Measurements from ENCODE around the gene COX6A2.

COX6A2 gene

GRCh38 chr16:31400191-31400590 lies 28.0 kb downstream of the COX6A2 start:
- no peaks in the 10 kb centered on the region for H3K27me3 ChIP-seq (ENCODE audit: low read length)
- TF ChIP-seq EZH2phosphoT487 (conservative IDR thresholded peaks at IDR 0.05; ENCODE audit: low read length) (no peak), CTCF (IDR thresholded peaks at IDR 0.05; ENCODE audit: insufficient read depth, low read length, poor library complexity, severe bottlenecking) (no peak)
- no peaks in the 10 kb centered on the region for H3K9me2 ChIP-seq (replicated peaks; ENCODE audit: insufficient read depth, low read length)
- H4K20me1 ChIP-seq (ENCODE audit: low read depth, low read length) = no peaks in the 10 kb centered on the region
- no peak overlapping the region for H3K4me2 ChIP-seq (ENCODE audit: low read depth, low read length, poor library complexity, severe bottlenecking)
- no peaks in the 10 kb centered on the region for H3F3A ChIP-seq (ENCODE audit: insufficient read depth)
- no peak overlapping the region for H3K4me3 ChIP-seq (ENCODE audit: insufficient read depth, low read length, poor library complexity, severe bottlenecking)
- no peak overlapping the region for H3K9ac ChIP-seq (ENCODE audit: low read length)
- no peaks in the 10 kb centered on the region for H3K9me3 ChIP-seq (ENCODE audit: insufficient read depth, low read length)
- H3K79me2 ChIP-seq (ENCODE audit: insufficient read depth, low read length) = no peaks in the 10 kb centered on the region
- H3K27ac ChIP-seq (ENCODE audit: low read depth, low read length) = no peak overlapping the region
- H2AFZ ChIP-seq (ENCODE audit: low read depth, low read length, severe bottlenecking) = no peak overlapping the region
- H3K36me3 ChIP-seq (ENCODE audit: low read length) = no peaks in the 10 kb centered on the region

- Histone ChIP-seq H3K9me2 (replicated peaks; ENCODE audit: insufficient read depth, low read length) (no peaks in the 10 kb centered on the region), H3F3A (ENCODE audit: insufficient read depth) (no peaks in the 10 kb centered on the region), H3K4me2 (ENCODE audit: low read depth, low read length, poor library complexity, severe bottlenecking) (no peak overlapping the region), H3K9ac (ENCODE audit: low read length) (no peak overlapping the region), H3K4me3 (ENCODE audit: insufficient read depth, low read length, poor library complexity, severe bottlenecking) (no peak overlapping the region), H3K27ac (ENCODE audit: low read depth, low read length) (no peak overlapping the region), H3K79me2 (ENCODE audit: insufficient read depth, low read length) (no peaks in the 10 kb centered on the region), H3K36me3 (ENCODE audit: low read length) (no peaks in the 10 kb centered on the region), H3K9me3 (ENCODE audit: insufficient read depth, low read length) (no peaks in the 10 kb centered on the region), H4K20me1 (ENCODE audit: low read depth, low read length) (no peaks in the 10 kb centered on the region), H2AFZ (ENCODE audit: low read depth, low read length, severe bottlenecking) (no peak overlapping the region), H3K27me3 (ENCODE audit: low read length) (no peaks in the 10 kb centered on the region)
- TF ChIP-seq EZH2phosphoT487 (conservative IDR thresholded peaks at IDR 0.05; ENCODE audit: low read length) = no peak
- TF ChIP-seq CTCF (IDR thresholded peaks at IDR 0.05; ENCODE audit: insufficient read depth, low read length, poor library complexity, severe bottlenecking) = no peak
These were observed 30.5 kb downstream of the COX6A2 start for GRCh38 chr16:31397701-31398100.

- Histone ChIP-seq H3F3A (ENCODE audit: insufficient read depth) (no peaks in the 10 kb centered on the region), H3K9me2 (replicated peaks; ENCODE audit: insufficient read depth, low read length) (no peaks in the 10 kb centered on the region), H3K4me3 (ENCODE audit: insufficient read depth, low read length, poor library complexity, severe bottlenecking) (no peak overlapping the region), H3K36me3 (ENCODE audit: low read length) (no peaks in the 10 kb centered on the region), H3K79me2 (ENCODE audit: insufficient read depth, low read length) (no peaks in the 10 kb centered on the region), H3K4me2 (ENCODE audit: low read depth, low read length, poor library complexity, severe bottlenecking) (no peak overlapping the region), H3K27ac (ENCODE audit: low read depth, low read length) (no peak overlapping the region), H3K27me3 (ENCODE audit: low read length) (no peaks in the 10 kb centered on the region), H3K9me3 (ENCODE audit: insufficient read depth, low read length) (no peaks in the 10 kb centered on the region), H3K9ac (ENCODE audit: low read length) (no peak overlapping the region), H2AFZ (ENCODE audit: low read depth, low read length, severe bottlenecking) (no peak overlapping the region), H4K20me1 (ENCODE audit: low read depth, low read length) (no peaks in the 10 kb centered on the region)
- TF ChIP-seq CTCF (IDR thresholded peaks at IDR 0.05; ENCODE audit: insufficient read depth, low read length, poor library complexity, severe bottlenecking) (no peak), EZH2phosphoT487 (conservative IDR thresholded peaks at IDR 0.05; ENCODE audit: low read length) (no peak)
These were observed 31.0 kb downstream of the COX6A2 start for GRCh38 chr16:31397096-31397660.
